ENCODE data around the gene HPSE2.

DNA sequence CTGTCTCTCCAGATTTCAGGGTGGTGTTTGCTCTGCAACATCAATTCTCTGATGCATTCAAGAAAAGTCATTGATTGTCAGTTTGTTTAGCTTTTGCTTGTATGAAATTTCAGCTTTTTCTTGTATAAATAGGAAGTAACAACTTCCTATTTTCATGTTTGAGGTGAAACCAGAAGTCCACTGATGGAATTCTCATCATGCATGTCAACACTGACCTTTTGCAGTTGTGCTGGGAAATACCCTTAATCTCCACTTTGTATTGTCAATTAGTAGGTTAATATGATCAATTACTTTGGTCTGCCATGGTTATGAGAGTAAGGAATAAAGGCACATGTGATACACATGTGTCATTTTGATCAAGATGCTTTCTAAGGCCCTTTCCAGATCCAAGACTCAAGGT lies 580.2 kb downstream of the HPSE2 start:
- no peak for TF ChIP-seq POLR2AphosphoS5 (IDR thresholded peaks at IDR 0.05; ENCODE audit: low read depth, low read length)
- TF ChIP-seq POLR2A (IDR thresholded peaks at IDR 0.05; ENCODE audit: low read depth, low read length) = no peak
